Stomach smooth muscle (tissue), 2 donors: ENCODE data around the gene STIM1.

Experiments
- H3K27ac ChIP-seq: one replicate; pipeline ENCODE4 v1.7.0; 2013; ENCODE audit warnings: mild to moderate bottlenecking, low read length, inconsistent platforms
- H3K27me3 ChIP-seq, 2 donors: one replicate each; pipeline ENCODE4 v1.7.0; 2013; ENCODE audit warnings: low read length in 2 of 2; ENCODE audit not compliant: insufficient read depth in 2 of 2, control insufficient read depth in 1 of 2
- H3K36me3 ChIP-seq, 2 donors: one replicate each; pipeline ENCODE4 v1.7.0; 2013; ENCODE audit warnings: low read length in 2 of 2; ENCODE audit not compliant: control insufficient read depth in 2 of 2, insufficient read depth in 2 of 2
- H3K4me1 ChIP-seq: one replicate; pipeline ENCODE4 v1.7.0; 2013; ENCODE audit warnings: low read length; ENCODE audit not compliant: control insufficient read depth, insufficient read depth
- H3K4me3 ChIP-seq, 2 donors: one replicate each; pipeline ENCODE4 v1.7.0; 2013; ENCODE audit warnings: low read length in 2 of 2
- H3K9ac ChIP-seq, 2 donors: one replicate each; pipeline ENCODE4 v1.7.0; 2013; ENCODE audit warnings: low read length in 2 of 2, mild to moderate bottlenecking in 1 of 2
- H3K9me3 ChIP-seq, 2 donors: one replicate each; pipeline ENCODE4 v1.7.0; 2013; ENCODE audit warnings: low read length in 2 of 2; ENCODE audit not compliant: control insufficient read depth in 2 of 2
- donor health status: healthy.
- donor health status: Pancreatic carcinoma.

Gene STIM1

DNA sequence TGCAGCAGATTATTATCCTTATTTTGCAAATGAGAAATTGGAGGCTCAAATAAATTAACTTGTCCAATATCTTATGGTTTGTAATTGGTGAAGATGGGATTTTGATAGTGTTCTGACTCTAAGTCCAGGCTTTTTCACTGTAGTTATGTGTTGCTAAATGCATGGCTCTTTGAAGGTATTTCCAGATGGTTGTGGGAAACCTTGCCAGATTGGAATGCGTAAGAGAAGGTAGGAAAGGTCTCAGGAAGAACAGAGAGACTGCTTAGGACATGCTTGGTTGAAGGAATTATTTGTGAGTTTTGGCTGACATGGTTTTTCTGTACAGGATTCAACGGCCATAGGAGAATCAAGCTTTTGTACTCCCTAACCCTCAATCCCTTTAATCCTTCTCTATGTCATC, 108.6 kb downstream of the STIM1 start:
- no peak overlapping the region for H3K4me3 ChIP-seq

DNA sequence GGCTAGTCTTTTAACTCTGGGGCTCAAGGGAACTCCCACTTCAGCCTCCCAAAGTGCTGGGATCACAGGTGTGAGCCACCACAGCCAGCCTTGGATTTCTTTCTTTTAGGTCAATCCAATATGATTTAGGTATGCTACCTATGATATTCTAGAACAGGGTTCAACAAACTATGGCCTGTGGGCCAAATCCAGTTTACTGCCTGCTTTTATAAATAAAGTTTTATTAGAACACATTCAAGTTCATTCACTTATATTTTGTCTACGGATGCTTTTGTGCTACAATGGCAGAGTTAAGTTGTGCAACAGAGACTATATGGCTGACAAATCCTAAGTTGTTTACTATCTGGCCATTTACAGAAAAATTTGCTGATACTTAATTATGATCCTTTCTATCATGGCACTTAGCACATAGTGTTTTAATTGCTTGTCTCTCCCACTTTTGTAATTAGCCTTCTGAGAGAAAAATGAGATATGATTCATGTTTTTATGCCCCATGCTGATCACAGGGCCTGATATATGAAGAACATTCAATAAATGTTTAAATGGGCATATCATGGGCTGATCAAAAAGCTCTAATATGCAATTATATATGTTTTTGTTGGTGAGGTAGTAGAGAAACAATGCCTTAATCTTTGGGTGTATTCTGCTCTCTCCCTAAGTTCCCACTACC, 109.6 kb downstream of the STIM1 start:
- Histone ChIP-seq H3K27ac (no peak overlapping the region), H3K9me3 (no peaks in the 10 kb centered on the region), H3K4me1 (no peaks in the 10 kb centered on the region), H3K9ac (no peak overlapping the region), H3K4me3 (no peak overlapping the region), H3K27me3 (no peaks in the 10 kb centered on the region), H3K36me3 (peaks cover 4 to 6% of the 10 kb centered on the region in 2 donors)

More for the DNA sequence above, 108.6 kb downstream of the STIM1 start:
- Histone ChIP-seq H3K4me1 (no peaks in the 10 kb centered on the region), H3K36me3 (peaks cover 4 to 6% of the 10 kb centered on the region in 2 donors), H3K9ac (no peak overlapping the region), H3K27ac (no peak overlapping the region), H3K27me3 (no peaks in the 10 kb centered on the region), H3K9me3 (no peaks in the 10 kb centered on the region)

DNA sequence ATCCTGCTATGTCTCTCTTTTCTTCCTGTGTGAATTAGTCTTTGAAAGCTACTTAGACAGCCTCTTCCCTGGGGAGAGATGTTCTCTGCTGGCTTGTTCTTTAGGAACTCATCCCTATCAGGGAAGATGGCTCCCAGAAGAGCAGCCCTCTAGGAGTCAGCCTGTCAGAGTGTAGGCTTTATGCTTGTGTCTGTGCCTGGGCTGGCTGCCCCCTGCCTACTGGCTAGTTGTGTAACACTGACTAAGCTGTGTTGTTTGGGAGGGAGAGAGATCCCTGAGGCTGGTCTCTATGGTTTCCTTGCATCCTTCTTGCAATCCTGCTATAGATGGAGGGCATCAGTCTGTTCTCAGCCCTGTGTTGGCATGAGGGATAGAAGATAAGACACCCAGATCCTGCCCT, 112.2 kb downstream of the STIM1 start:
- no peaks in the 10 kb centered on the region for H3K4me1 ChIP-seq
- H3K4me3 ChIP-seq = no peak overlapping the region
- peaks cover 4 to 6% of the 10 kb centered on the region in 2 donors for H3K36me3 ChIP-seq
- no peak overlapping the region for H3K9ac ChIP-seq
- no peak overlapping the region for H3K27ac ChIP-seq
- H3K9me3 ChIP-seq = no peaks in the 10 kb centered on the region
- H3K27me3 ChIP-seq = no peaks in the 10 kb centered on the region

DNA sequence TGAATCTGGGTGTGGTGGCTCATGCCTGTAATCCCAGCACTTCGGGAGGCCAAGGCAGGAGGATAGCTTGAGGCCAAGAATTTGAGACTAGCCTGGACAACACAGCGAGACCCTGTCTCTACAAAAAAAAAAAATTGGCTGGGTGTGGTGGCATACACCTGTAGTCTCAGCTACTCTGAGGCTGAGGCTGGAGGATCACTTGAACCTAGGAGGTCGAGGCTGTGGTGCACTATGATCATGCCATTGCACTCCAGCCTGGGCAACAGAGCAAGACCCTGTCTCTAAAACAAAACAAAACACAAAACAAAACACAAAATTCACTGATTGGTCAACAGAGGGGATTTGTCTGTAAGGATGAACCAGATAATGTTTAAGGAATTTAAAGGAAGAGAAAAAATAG, 113.7 kb downstream of the STIM1 start:
- no peak overlapping the region for H3K9ac ChIP-seq
- H3K4me3 ChIP-seq = no peak overlapping the region
- no peaks in the 10 kb centered on the region for H3K9me3 ChIP-seq
- H3K27ac ChIP-seq = no peak overlapping the region
- peaks cover 4 to 6% of the 10 kb centered on the region in 2 donors for H3K36me3 ChIP-seq
- H3K4me1 ChIP-seq = peaks cover 2% of the 10 kb centered on the region
- H3K27me3 ChIP-seq = no peaks in the 10 kb centered on the region

DNA sequence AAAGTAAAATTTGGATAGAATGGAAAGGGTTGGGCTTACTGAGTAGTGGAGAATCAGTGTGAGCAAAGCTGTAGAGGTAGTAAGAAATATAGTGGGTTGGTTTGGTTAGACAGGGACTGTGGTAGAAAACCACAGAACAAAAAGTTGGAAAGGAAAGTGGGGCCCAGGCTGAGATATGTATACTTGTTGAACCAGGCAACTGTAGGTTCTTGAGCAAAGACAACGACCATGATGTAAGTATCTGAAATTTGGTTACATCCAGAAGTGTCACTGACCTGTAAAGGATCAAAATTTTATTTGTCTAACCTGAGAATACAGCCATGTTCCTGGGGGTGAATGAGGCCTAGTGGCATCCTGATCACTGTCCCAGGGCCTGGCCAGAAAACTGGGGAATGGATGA, 114.1 kb downstream of the STIM1 start:
- Histone ChIP-seq H3K36me3 (peaks cover 4 to 6% of the 10 kb centered on the region in 2 donors), H3K4me3 (no peak overlapping the region), H3K4me1 (peaks cover 2% of the 10 kb centered on the region), H3K9ac (no peak overlapping the region), H3K9me3 (no peaks in the 10 kb centered on the region), H3K27me3 (no peaks in the 10 kb centered on the region), H3K27ac (no peak overlapping the region)

DNA sequence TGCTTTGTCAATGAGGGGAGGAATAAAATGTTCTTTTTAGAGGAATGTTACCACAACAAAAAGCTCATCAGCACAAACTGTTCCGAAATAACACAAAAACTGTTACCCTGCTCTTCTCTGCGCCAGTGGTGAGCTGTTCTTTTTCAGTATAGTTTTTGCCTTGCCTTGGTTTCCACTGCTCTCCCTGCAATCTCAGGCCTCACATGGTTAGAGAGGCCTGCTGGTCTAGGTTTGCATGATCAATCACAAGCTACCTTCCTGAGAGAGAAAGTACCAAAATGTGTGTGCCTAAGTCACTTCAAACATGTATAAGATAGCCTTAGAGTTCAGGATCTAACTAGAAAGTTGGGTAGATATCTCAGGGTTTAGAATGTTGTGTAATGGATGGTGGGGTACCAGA, 114.6 kb downstream of the STIM1 start:
- no peaks in the 10 kb centered on the region for H3K9me3 ChIP-seq
- no peak overlapping the region for H3K9ac ChIP-seq
- peaks cover 2% of the 10 kb centered on the region for H3K4me1 ChIP-seq
- peaks cover 4 to 6% of the 10 kb centered on the region in 2 donors for H3K36me3 ChIP-seq
- H3K27me3 ChIP-seq = no peaks in the 10 kb centered on the region
- no peak overlapping the region for H3K4me3 ChIP-seq
- H3K27ac ChIP-seq = no peak overlapping the region

DNA sequence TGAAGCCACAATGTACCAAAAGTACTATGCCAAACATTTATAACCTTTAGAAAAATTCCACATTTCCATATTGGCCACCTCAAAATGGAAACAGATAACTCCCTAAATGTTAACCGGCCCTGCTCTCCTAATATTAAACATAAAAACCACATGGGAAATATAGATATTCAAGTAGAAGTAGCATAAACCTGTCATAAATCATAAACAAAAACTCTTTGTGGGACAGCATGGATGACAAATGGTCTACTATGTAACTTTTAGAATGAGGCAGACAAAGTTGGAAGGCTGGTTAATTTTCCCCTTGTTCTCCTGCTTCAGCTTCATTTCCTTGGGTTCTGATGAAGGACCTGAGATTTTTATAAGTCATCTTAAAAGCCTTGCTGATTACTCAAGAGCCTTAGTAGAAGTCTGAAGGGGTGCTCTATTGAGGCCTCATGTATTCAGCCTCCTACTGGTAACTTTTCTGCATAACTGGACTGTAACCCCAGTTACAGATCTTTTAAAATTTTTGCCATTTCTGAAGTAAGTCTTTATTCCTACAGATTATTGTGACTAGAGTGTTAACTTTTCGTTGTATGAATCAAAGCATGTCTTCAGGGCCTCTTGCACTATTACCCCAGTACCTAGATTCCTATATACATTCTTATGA, 116.4 kb downstream of the STIM1 start:
- H3K9ac ChIP-seq = no peak overlapping the region
- H3K9me3 ChIP-seq = no peaks in the 10 kb centered on the region
- H3K27me3 ChIP-seq = no peaks in the 10 kb centered on the region
- peaks cover 4 to 6% of the 10 kb centered on the region in 2 donors for H3K36me3 ChIP-seq
- no peak overlapping the region for H3K4me3 ChIP-seq
- no peak overlapping the region for H3K27ac ChIP-seq
- peaks cover 2% of the 10 kb centered on the region for H3K4me1 ChIP-seq

DNA sequence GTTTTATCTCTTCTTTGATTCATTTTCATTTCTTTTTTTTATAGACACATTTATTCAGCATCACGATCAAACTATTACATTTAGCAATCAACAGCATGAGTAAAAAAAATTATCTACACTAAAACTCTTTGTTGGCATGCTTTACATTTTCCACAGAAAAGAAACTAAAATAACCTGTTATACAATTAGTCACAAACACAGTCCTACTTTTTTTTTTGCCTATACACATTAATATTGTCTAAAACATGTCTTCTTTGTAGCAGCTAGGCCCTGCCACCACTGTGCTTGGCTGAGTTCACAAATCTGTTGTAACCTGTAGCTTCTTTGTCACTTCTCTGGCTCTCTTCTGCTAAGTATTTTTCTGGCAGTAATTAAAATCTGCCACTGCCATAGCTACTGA, 117.0 kb downstream of the STIM1 start:
- H3K27ac ChIP-seq = no peak overlapping the region

DNA sequence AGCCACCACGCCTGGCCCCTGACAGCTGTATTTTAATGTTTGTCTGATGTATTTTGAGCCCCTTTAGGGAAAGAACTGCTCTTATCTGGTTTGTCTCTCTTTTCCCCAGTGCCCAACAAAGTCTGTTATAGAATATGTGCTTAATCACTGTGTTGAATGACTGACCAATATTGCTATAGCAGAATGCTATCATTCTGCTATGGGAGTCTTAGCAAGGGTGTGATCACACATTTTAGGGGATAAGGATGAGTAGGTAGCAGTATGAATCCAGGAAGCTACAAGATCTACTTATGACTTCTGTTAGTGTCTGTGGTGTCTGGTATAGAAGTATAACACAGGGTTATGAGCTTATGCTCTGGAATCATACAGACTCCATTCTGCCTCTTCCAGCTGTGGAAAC, 121.6 kb downstream of the STIM1 start:
- H3K4me1 ChIP-seq = peaks cover 2% of the 10 kb centered on the region
- no peak overlapping the region for H3K4me3 ChIP-seq
- no peaks in the 10 kb centered on the region for H3K9me3 ChIP-seq
- H3K36me3 ChIP-seq = no peaks in the 10 kb centered on the region
- no peak overlapping the region for H3K9ac ChIP-seq
- H3K27ac ChIP-seq = no peak overlapping the region
- no peaks in the 10 kb centered on the region for H3K27me3 ChIP-seq

More for the DNA sequence above, 117.0 kb downstream of the STIM1 start:
- Histone ChIP-seq H3K36me3 (peaks cover 4 to 5% of the 10 kb centered on the region in 2 donors), H3K27me3 (no peaks in the 10 kb centered on the region), H3K9ac (no peak overlapping the region), H3K4me1 (peaks cover 2% of the 10 kb centered on the region), H3K4me3 (no peak overlapping the region), H3K9me3 (no peaks in the 10 kb centered on the region)

DNA sequence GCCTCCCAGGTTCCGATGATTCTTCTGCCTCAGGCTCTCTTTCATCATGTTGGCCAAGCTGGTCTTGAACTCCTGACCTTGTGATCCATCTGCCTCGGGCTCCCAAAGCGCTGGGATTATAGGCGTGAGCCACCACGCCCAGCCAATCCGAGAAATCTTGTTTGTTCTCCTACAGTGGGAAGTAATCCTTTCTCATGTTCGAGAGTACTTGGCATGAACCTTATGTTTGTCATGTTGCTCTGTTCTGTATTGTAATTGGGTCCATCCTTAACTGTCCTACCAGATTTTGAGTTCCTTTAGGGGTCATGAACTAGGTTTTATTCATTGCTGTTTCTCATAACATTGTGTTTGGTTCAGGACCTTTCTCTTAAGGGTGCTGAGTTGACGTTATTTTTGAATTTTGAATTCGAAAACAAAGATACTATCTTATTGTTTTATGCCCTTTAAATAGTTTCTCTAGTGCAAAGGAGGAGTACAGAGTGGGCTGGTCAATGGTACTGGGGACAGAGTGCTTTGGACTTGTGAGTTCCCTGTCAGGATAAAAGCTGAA, 125.7 kb downstream of the STIM1 start:
- Histone ChIP-seq H3K9me3 (no peaks in the 10 kb centered on the region), H3K36me3 (no peaks in the 10 kb centered on the region), H3K4me1 (peaks cover 11% of the 10 kb centered on the region), H3K9ac (no peak overlapping the region), H3K27ac (no peak overlapping the region), H3K27me3 (no peaks in the 10 kb centered on the region), H3K4me3 (no peak overlapping the region)

DNA sequence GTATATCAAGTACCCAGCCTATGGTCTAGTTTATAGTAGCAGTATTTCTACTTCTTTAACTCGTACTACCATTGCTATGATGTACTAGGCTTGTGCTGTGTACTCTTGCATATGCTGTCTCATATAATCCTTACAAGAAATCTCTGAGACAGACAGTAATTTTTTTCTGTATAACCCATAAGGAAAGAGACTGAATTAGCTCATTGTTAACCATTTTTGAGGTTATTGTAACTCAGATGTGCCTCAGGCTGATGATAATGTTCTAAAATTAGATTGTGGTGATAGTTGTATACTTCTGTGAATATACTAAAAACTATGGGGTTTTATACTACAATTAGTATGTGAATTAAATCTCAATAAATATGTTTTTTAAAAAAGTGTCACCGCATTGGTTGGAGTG, 127.0 kb downstream of the STIM1 start:
- no peaks in the 10 kb centered on the region for H3K27me3 ChIP-seq
- no peak overlapping the region for H3K4me3 ChIP-seq

More for the DNA sequence above, 127.0 kb downstream of the STIM1 start:
- H3K36me3 ChIP-seq = no peaks in the 10 kb centered on the region
- no peak overlapping the region for H3K9ac ChIP-seq
- H3K9me3 ChIP-seq = no peaks in the 10 kb centered on the region
- H3K27ac ChIP-seq = no peak overlapping the region
- H3K4me1 ChIP-seq = peaks cover 11% of the 10 kb centered on the region
